Measurements from ENCODE around the gene KRT25. TPM values are rescaled to one million over a fixed set of nuclear protein-coding genes. Genes with fewer than 3 reads are reported as not detected.

KRT25 gene
- total RNA-seq, 1 donor from 2014 or later, result not detected

DNA sequence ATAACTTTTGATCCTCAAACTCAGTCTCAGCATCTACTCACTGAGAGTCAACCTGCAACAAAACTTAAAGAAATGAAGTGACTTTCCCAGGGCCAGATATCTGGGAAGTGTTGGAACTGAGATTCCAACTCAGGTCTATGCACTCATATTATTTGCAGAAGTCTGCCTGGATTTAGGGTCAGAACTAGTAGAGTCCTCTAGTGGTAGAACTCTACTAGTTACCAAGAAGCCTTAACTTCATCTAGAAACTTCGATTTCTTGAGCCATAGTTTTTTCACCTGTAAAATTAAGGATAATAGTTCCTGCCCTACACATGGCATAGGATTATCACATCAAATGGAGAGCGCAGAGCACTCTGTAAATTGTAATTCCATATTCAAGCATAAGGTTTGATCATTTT, 28.2 kb downstream of the KRT25 start:
- DNase-seq, result no peak
- H3K36me3 Mint-ChIP-seq (ENCODE audit: unreplicated experiment), result no peaks in the 10 kb centered on the region
- no peak overlapping the region for H3K4me3 Mint-ChIP-seq (ENCODE audit: unreplicated experiment)
- H3K27me3 Mint-ChIP-seq (ENCODE audit: unreplicated experiment), result no peaks in the 10 kb centered on the region
- peaks cover 11% of the 10 kb centered on the region for H3K4me1 Mint-ChIP-seq (ENCODE audit: low read depth, unreplicated experiment)
- H3K27ac Mint-ChIP-seq (ENCODE audit: unreplicated experiment), result no peak overlapping the region
- no peak for TF ChIP-seq CTCF (IDR thresholded peaks at IDR 0.05; ENCODE audit: partially characterized antibody, unreplicated experiment)
- no peaks in the 10 kb centered on the region for H3K9me3 Mint-ChIP-seq (ENCODE audit: unreplicated experiment)

DNA sequence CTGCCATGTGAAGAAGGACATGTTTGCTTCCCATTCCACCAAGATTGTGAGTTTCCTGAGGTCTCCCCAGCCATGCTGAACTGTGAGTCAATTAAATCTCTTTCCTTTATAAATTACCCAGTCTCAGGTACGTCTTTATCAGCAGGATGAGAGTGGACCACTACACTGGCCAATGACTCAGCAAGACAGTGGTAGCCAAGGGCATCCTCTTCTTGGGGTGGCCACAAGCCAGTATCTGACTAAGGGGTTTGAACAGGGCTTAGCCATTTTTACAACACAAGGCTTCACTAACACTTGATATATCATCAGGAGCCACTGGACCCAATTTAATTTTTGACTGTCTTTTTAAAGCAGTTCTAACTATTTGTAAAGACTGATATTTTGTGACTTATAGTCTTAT, 30.5 kb downstream of the KRT25 start:
- Mint-ChIP-seq H3K4me3 (ENCODE audit: unreplicated experiment) (no peak overlapping the region), H3K9me3 (ENCODE audit: unreplicated experiment) (no peaks in the 10 kb centered on the region)
- no peak for TF ChIP-seq CTCF (IDR thresholded peaks at IDR 0.05; ENCODE audit: partially characterized antibody, unreplicated experiment)

DNA sequence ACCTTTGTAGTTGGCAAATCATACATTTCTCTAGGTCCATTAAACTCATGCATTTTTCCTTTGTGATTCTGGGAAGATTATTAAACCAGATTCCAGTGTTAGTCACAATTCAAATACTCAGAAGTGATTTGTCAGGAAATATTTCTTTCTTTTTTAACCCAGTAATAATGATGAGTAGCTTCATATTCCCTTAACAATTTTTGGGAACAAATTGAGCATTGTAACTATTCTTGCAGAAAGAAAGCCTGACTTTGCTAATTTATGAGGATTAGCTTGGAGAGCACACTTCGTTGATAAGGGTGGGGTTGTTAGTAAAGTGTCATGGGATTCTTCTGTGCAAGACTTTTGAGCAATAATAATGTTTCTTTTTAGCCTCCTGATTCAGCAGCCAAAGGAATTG, 32.9 kb downstream of the KRT25 start:
- H3K4me3 Mint-ChIP-seq (ENCODE audit: unreplicated experiment), result no peak overlapping the region
- no peaks in the 10 kb centered on the region for H3K27me3 Mint-ChIP-seq (ENCODE audit: unreplicated experiment)
- H3K9me3 Mint-ChIP-seq (ENCODE audit: unreplicated experiment), result no peaks in the 10 kb centered on the region
- no peak for DNase-seq
- H3K36me3 Mint-ChIP-seq (ENCODE audit: unreplicated experiment), result no peaks in the 10 kb centered on the region
- no peak overlapping the region for H3K27ac Mint-ChIP-seq (ENCODE audit: unreplicated experiment)
- no peak for TF ChIP-seq CTCF (IDR thresholded peaks at IDR 0.05; ENCODE audit: partially characterized antibody, unreplicated experiment)
- H3K4me1 Mint-ChIP-seq (ENCODE audit: low read depth, unreplicated experiment), result no peaks in the 10 kb centered on the region

More for the DNA sequence above, 30.5 kb downstream of the KRT25 start:
- H3K4me1 Mint-ChIP-seq (ENCODE audit: low read depth, unreplicated experiment), result no peaks in the 10 kb centered on the region
- no peak for DNase-seq
- H3K27ac Mint-ChIP-seq (ENCODE audit: unreplicated experiment), result no peak overlapping the region
- H3K27me3 Mint-ChIP-seq (ENCODE audit: unreplicated experiment), result no peaks in the 10 kb centered on the region
- no peaks in the 10 kb centered on the region for H3K36me3 Mint-ChIP-seq (ENCODE audit: unreplicated experiment)

DNA sequence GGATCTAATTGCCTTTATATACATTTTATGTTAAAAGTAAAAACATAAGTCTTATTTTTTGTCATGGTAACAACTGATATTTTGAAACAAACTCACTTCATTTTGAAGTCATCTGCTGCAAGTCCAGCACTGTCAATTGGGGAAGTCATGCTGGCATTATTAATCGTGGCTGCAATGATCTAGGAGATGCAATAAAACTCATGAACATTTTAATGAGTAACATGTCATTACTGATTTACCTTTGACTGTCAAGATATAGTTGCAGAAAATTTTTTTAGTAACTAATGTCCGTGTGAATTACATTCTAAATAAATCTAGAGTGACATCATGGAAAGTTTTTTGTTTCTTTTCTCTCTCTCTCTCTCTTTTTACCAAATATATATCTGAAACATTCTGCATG, 34.2 kb downstream of the KRT25 start:
- Mint-ChIP-seq H3K36me3 (ENCODE audit: unreplicated experiment) (no peaks in the 10 kb centered on the region), H3K27me3 (ENCODE audit: unreplicated experiment) (no peaks in the 10 kb centered on the region), H3K9me3 (ENCODE audit: unreplicated experiment) (no peaks in the 10 kb centered on the region), H3K4me3 (ENCODE audit: unreplicated experiment) (no peak overlapping the region), H3K27ac (ENCODE audit: unreplicated experiment) (no peak overlapping the region), H3K4me1 (ENCODE audit: low read depth, unreplicated experiment) (no peaks in the 10 kb centered on the region)
- no peak for TF ChIP-seq CTCF (IDR thresholded peaks at IDR 0.05; ENCODE audit: partially characterized antibody, unreplicated experiment)
- DNase-seq, result no peak

- no peak for TF ChIP-seq CTCF (IDR thresholded peaks at IDR 0.05; ENCODE audit: partially characterized antibody, unreplicated experiment)
- no peak for DNase-seq
- no peaks in the 10 kb centered on the region for H3K27me3 Mint-ChIP-seq (ENCODE audit: unreplicated experiment)
- H3K4me3 Mint-ChIP-seq (ENCODE audit: unreplicated experiment), result no peak overlapping the region
- no peak overlapping the region for H3K27ac Mint-ChIP-seq (ENCODE audit: unreplicated experiment)
- no peaks in the 10 kb centered on the region for H3K36me3 Mint-ChIP-seq (ENCODE audit: unreplicated experiment)
- no peaks in the 10 kb centered on the region for H3K9me3 Mint-ChIP-seq (ENCODE audit: unreplicated experiment)
- no peaks in the 10 kb centered on the region for H3K4me1 Mint-ChIP-seq (ENCODE audit: low read depth, unreplicated experiment)
Observed at GRCh38 chr17:40718930-40719329, 36.2 kb downstream of the KRT25 start.

All from glutamatergic neuron (in vitro differentiated cells).